Natural killer cell (primary cell): ENCODE measurements around the gene TGM6. TPM values are rescaled to one million over a fixed set of nuclear protein-coding genes. Genes with fewer than 3 reads are reported as not detected.

Source experiments
- ATAC-seq, 3 donors: fragments of 150-1000 bp in 2 of 3; fragments of 200-7000 bp in 1 of 3; cut with Tn5 transposase; 1 replicate in 1 of 3; 2 replicates in 2 of 3; pipeline ENCODE4 v1.10.0; 2021; ENCODE audit warnings: mild to moderate bottlenecking in 2 of 3, moderate library complexity in 2 of 3
- DNase-seq, 2 donors: peaks; one replicate each; pipeline versions ENCODE4 v3.0.0 to v3.0.0-alpha.2; 2013 to 2021; ENCODE audit warnings: mixed read lengths in 1 of 2
- H3K27ac ChIP-seq: one replicate; pipeline ENCODE4 v1.5.1; 2013; ENCODE audit warnings: mild to moderate bottlenecking, low read length
- H3K27me3 ChIP-seq: one replicate; pipeline ENCODE4 v1.6.1; 2013; ENCODE audit warnings: low read length; ENCODE audit not compliant: control insufficient read depth, insufficient read depth
- H3K36me3 ChIP-seq: one replicate; pipeline ENCODE4 v1.6.1; 2013; ENCODE audit warnings: low read length; ENCODE audit not compliant: control insufficient read depth, insufficient read depth
- H3K4me1 ChIP-seq: one replicate; pipeline ENCODE4 v1.6.1; 2013; ENCODE audit warnings: low read length; ENCODE audit not compliant: control insufficient read depth, insufficient read depth
- H3K4me3 ChIP-seq: one replicate; pipeline ENCODE4 v1.5.1; 2013; ENCODE audit warnings: low read length
- H3K9me3 ChIP-seq: one replicate; pipeline ENCODE4 v1.6.1; 2013; ENCODE audit warnings: low read length; ENCODE audit not compliant: control insufficient read depth, insufficient read depth
- H3K27ac Mint-ChIP-seq, 2 donors: one replicate each; pipeline ENCODE4 v1.8.0; 2022; ENCODE audit warnings: mild to moderate bottlenecking in 2 of 2, mixed read lengths in 2 of 2, moderate library complexity in 1 of 2
- H3K27me3 Mint-ChIP-seq, 2 donors: one replicate each; pipeline ENCODE4 v1.8.0; 2022; ENCODE audit warnings: low read depth in 2 of 2, mixed read lengths in 2 of 2
- H3K36me3 Mint-ChIP-seq: one replicate; pipeline ENCODE4 v1.8.0; 2022; ENCODE audit warnings: mixed read lengths
- H3K4me1 Mint-ChIP-seq, 2 donors: one replicate each; pipeline ENCODE4 v1.8.0; 2022; ENCODE audit warnings: mixed read lengths in 2 of 2
- H3K4me3 Mint-ChIP-seq: one replicate; pipeline ENCODE4 v1.8.0; 2022; ENCODE audit warnings: mild to moderate bottlenecking, moderate library complexity, mixed read lengths
- H3K9me3 Mint-ChIP-seq, 2 donors: one replicate each; pipeline ENCODE4 v1.8.0; 2022; ENCODE audit warnings: mixed read lengths in 2 of 2
- CTCF ChIP-seq: fragments of 200-600 bp; IDR thresholded peaks from one replicate; pipeline ENCODE4 v1.8.0; 2022; ENCODE audit warnings: antibody characterized with exemption
- WGBS: methylation state at CpG from one replicate; pipeline ENCODE4 v1.1.7; 2013; ENCODE audit warnings: missing lambda C conversion rate; ENCODE audit not compliant: insufficient coverage; 5-methylcytosine and 5-hydroxymethylcytosine counted together
- intact Hi-C: fragments of 100-400 bp; cut with micrococcal nuclease; formaldehyde crosslinking; loops from one replicate; pipeline ENCODE4 v1.14.2; 2022
- total RNA-seq, 4 donors: library from RNA; stranded (reverse); fragments of 120-200 nt in 1 of 4; gene quantifications; one replicate each; pipeline versions ENCODE4 v1.2.3 to v1.2.4, GENCODE V29; 2013 to 2022

Gene TGM6
- total RNA-seq, 3 donors from 2014 or later (not counting 1 experiment from before 2014, with no cell fraction given): not detected

- Histone ChIP-seq H3K4me1 (peaks cover 4% of the 10 kb centered on the region), H3K27ac (no peak overlapping the region), H3K27me3 (peaks cover 3% of the 10 kb centered on the region), H3K4me3 (no peak overlapping the region), H3K36me3 (no peaks in the 10 kb centered on the region), H3K9me3 (no peaks in the 10 kb centered on the region)
- H3K36me3 Mint-ChIP-seq: no peaks in the 10 kb centered on the region
- DNase-seq (no peak), ATAC-seq (no peak)
- no peaks in the 10 kb centered on the region for H3K9me3 Mint-ChIP-seq
- no peak for TF ChIP-seq CTCF
- intact Hi-C loops: no loop called here
- no peaks in the 10 kb centered on the region for H3K4me1 Mint-ChIP-seq
- WGBS: 90% methylated on average over 5 of the region's 5 CpGs
- no peak overlapping the region for H3K27ac Mint-ChIP-seq
- no peak overlapping the region for H3K4me3 Mint-ChIP-seq
- peaks cover 22 to 26% of the 10 kb centered on the region in 2 donors for H3K27me3 Mint-ChIP-seq
Measured at GRCh38 chr20:2348336-2348735, 32.4 kb upstream of the TGM6 start.

GRCh38 chr20:2349801-2350200 is 30.9 kb upstream of the TGM6 start:
- no peak for TF ChIP-seq CTCF
- H3K4me3 Mint-ChIP-seq: no peak overlapping the region
- H3K9me3 Mint-ChIP-seq: no peaks in the 10 kb centered on the region
- H3K27me3 ChIP-seq: peaks cover 3% of the 10 kb centered on the region
- H3K27me3 Mint-ChIP-seq: peaks cover 21 to 40% of the 10 kb centered on the region in 2 donors
- no peak overlapping the region for H3K4me3 ChIP-seq
- DNase-seq: no peak
- ATAC-seq: no peak
- H3K36me3 Mint-ChIP-seq: no peaks in the 10 kb centered on the region
- peaks cover 4% of the 10 kb centered on the region for H3K4me1 ChIP-seq
- intact Hi-C loops: no loop called here
- no peaks in the 10 kb centered on the region for H3K4me1 Mint-ChIP-seq
- no peaks in the 10 kb centered on the region for H3K36me3 ChIP-seq
- WGBS: 85% methylated on average over 4 of the region's 4 CpGs
- no peak overlapping the region for H3K27ac Mint-ChIP-seq
- no peaks in the 10 kb centered on the region for H3K9me3 ChIP-seq
- H3K27ac ChIP-seq: no peak overlapping the region

- intact Hi-C loops: no loop called here
- Mint-ChIP-seq H3K4me3 (no peak overlapping the region), H3K9me3 (no peaks in the 10 kb centered on the region), H3K36me3 (no peaks in the 10 kb centered on the region), H3K27ac (no peak overlapping the region), H3K27me3 (peaks cover 24 to 48% of the 10 kb centered on the region in 2 donors), H3K4me1 (no peaks in the 10 kb centered on the region)
- Histone ChIP-seq H3K9me3 (no peaks in the 10 kb centered on the region), H3K27ac (no peak overlapping the region), H3K36me3 (no peaks in the 10 kb centered on the region), H3K27me3 (peaks cover 3% of the 10 kb centered on the region), H3K4me3 (no peak overlapping the region), H3K4me1 (peaks cover 4% of the 10 kb centered on the region)
- DNase-seq: no peak
- no peak for TF ChIP-seq CTCF
- no peak for ATAC-seq
- 86% methylated on average over 5 of the region's 5 CpGs for WGBS
Measured at GRCh38 chr20:2350606-2351005, 30.1 kb upstream of the TGM6 start.

GRCh38 chr20:2353231-2353630 is 27.5 kb upstream of the TGM6 start:
- H3K36me3 ChIP-seq: no peaks in the 10 kb centered on the region
- no peaks in the 10 kb centered on the region for H3K36me3 Mint-ChIP-seq
- H3K27me3 ChIP-seq: no peaks in the 10 kb centered on the region
- H3K27me3 Mint-ChIP-seq: peaks cover 16 to 59% of the 10 kb centered on the region in 2 donors
- TF ChIP-seq CTCF: no peak
- H3K27ac Mint-ChIP-seq: no peak overlapping the region
- H3K4me3 ChIP-seq: no peak overlapping the region
- H3K4me3 Mint-ChIP-seq: no peak overlapping the region
- 95% methylated on average over 3 of the region's 3 CpGs for WGBS
- ATAC-seq (no peak), DNase-seq (no peak)
- no peaks in the 10 kb centered on the region for H3K9me3 ChIP-seq
- H3K4me1 ChIP-seq: peaks cover 4% of the 10 kb centered on the region
- H3K9me3 Mint-ChIP-seq: no peaks in the 10 kb centered on the region
- intact Hi-C loops: no loop called here
- no peaks in the 10 kb centered on the region for H3K4me1 Mint-ChIP-seq
- no peak overlapping the region for H3K27ac ChIP-seq
